Neural cell (in vitro differentiated cells): ENCODE data around the gene GIMAP2.

Experiments
- CTCF ChIP-seq: fragments of 450-650 bp; IDR thresholded peaks from 2 replicates; pipeline ENCODE4 v1.5.1; 2014; ENCODE audit warnings: antibody characterized with exemption, mild to moderate bottlenecking, moderate library complexity; ENCODE audit not compliant: poor library complexity, severe bottlenecking
- EZH2 ChIP-seq: fragments of 200-600, 300-800 bp; shearing (Covaris generic), sonication (generic); IDR thresholded peaks from 2 replicates; pipeline ENCODE4 v1.6.1; 2014; ENCODE audit warnings: antibody characterized with exemption, low read length, borderline replicate concordance, mild to moderate bottlenecking; ENCODE audit not compliant: insufficient read depth, poor library complexity, severe bottlenecking
- POLR2AphosphoS5 ChIP-seq: IDR thresholded peaks from 2 replicates; pipeline ENCODE4 v1.6.1; 2012

GRCh38 chr7:150663802-150664494 is 21.6 kb upstream of the GIMAP2 start:
- TF ChIP-seq CTCF: no peak
- TF ChIP-seq EZH2: no peak
- TF ChIP-seq POLR2AphosphoS5: no peak
